Heart left ventricle (tissue), 13 donors: Measurements from ENCODE around the gene TRMT61A.

Experiments used
- CTCF ChIP-seq, 12 donors: fragments of 200-600 bp; sonication (generic) in 4 of 12; IDR thresholded peaks; one replicate each; pipeline versions ENCODE4 v1.5.0 to v1.8.0; 2018 to 2022; ENCODE audit warnings: antibody characterized with exemption in 12 of 12, mild to moderate bottlenecking in 5 of 12
- POLR2A ChIP-seq, 2 donors: fragments of 450-650 bp; IDR thresholded peaks; one replicate each; pipeline ENCODE4 v1.6.1; 2017; ENCODE audit warnings: antibody characterized with exemption in 2 of 2, mild to moderate bottlenecking in 2 of 2, moderate library complexity in 2 of 2
- donor health status: ischemic (EF 13 %, LVEDD 7.1; RV severe dilation, severe dysfunction).
- donor health status: DM: no; HTN: yes; CAD: no.
- donor health status: DM: no; HTN: no; CAD: no.
- donor health status: ischemic (EF 25% LVEDD 6.9; RV normal size, moderate dysfunction).
- donor health status: ischemic (EF 25% LVEDD 5.7; RV mildly dilated, moderate dysfunction).
- donor health status: ischemic (EF 35%, LVEDD 5.7; RV mildly dilated, moderate dysfunction).
- donor health status: nonischemic (EF 11% LVEDD 7.7; RV severe dilation, severe dysfunction).
- donor health status: DM: yes; HTN: yes; CAD: no.
- donor health status: PGD.
- donor health status: ischemic (EF 29% LVEDD 5.4; RV normal size, mild dysfunction).
- donor health status: nonischemic (EF 23%, LVEDD 6.1; RV moderate dilation, normal function).

GRCh38 chr14:103537175-103537990 lies 8.4 kb downstream of the TRMT61A start:
- no peak for TF ChIP-seq POLR2A (IDR thresholded peaks at IDR 0.05)
- TF ChIP-seq CTCF (IDR thresholded peaks at IDR 0.05): no peak
